GM19397 (cell line): ENCODE measurements around the gene ACOX3.
"Not testable (repeated sequence)": the region's sequence is repeated elsewhere in the genome, so short reads cannot be mapped to it uniquely, and the experiment has no call there.

ENCODE experiments used
- ATAC-seq: cut with Tn5 transposase; IDR thresholded peaks from one replicate; pipeline ENCODE4 v1.9.1; 2021; ENCODE audit warnings: mild to moderate bottlenecking, moderate library complexity; ENCODE audit not compliant: unreplicated experiment

ACOX3 gene

GRCh38 chr4:8343967-8344331, 96.6 kb downstream of the ACOX3 start:
- ATAC-seq, result no peak

- ATAC-seq, result no peak
Observed at GRCh38 chr4:8343262-8343966, 97.1 kb downstream of the ACOX3 start.

- no peak for ATAC-seq
Observed at GRCh38 chr4:8342651-8343261, 97.8 kb downstream of the ACOX3 start.

- ATAC-seq, result no peak
Observed at GRCh38 chr4:8341691-8342090, 98.8 kb downstream of the ACOX3 start.

GRCh38 chr4:8341281-8341680, 99.2 kb downstream of the ACOX3 start:
- ATAC-seq, result not testable (repeated sequence)

GRCh38 chr4:8340781-8341241, 99.7 kb downstream of the ACOX3 start:
- no peak for ATAC-seq

GRCh38 chr4:8338351-8338961, 102.1 kb downstream of the ACOX3 start:
- no peak for ATAC-seq

- no peak for ATAC-seq
Observed at GRCh38 chr4:8336412-8337075, 104.0 kb downstream of the ACOX3 start.

GRCh38 chr4:8335848-8336247, 104.7 kb downstream of the ACOX3 start:
- no peak for ATAC-seq

GRCh38 chr4:8334786-8335460, 105.6 kb downstream of the ACOX3 start:
- no peak for ATAC-seq

- ATAC-seq, result no peak
Observed at GRCh38 chr4:8333726-8334460, 106.6 kb downstream of the ACOX3 start.

GRCh38 chr4:8332891-8333331, 107.6 kb downstream of the ACOX3 start:
- no peak for ATAC-seq

GRCh38 chr4:8332038-8332857, 108.3 kb downstream of the ACOX3 start:
- ATAC-seq, result no peak

GRCh38 chr4:8331575-8331955, 109.0 kb downstream of the ACOX3 start:
- no peak for ATAC-seq

- no peak for ATAC-seq
Observed at GRCh38 chr4:8330821-8331574, 109.5 kb downstream of the ACOX3 start.

GRCh38 chr4:8329859-8330761, 110.4 kb downstream of the ACOX3 start:
- ATAC-seq, result no peak

- no peak for ATAC-seq
Observed at GRCh38 chr4:8329560-8329858, 111.0 kb downstream of the ACOX3 start.
